ENCODE results near the gene HDAC5. TPM values are rescaled to one million over a fixed set of nuclear protein-coding genes. Genes with fewer than 3 reads are reported as not detected.

The HDAC5 gene
- total RNA-seq, 1 experiment from 2014 or later: 11.5 TPM

DNA sequence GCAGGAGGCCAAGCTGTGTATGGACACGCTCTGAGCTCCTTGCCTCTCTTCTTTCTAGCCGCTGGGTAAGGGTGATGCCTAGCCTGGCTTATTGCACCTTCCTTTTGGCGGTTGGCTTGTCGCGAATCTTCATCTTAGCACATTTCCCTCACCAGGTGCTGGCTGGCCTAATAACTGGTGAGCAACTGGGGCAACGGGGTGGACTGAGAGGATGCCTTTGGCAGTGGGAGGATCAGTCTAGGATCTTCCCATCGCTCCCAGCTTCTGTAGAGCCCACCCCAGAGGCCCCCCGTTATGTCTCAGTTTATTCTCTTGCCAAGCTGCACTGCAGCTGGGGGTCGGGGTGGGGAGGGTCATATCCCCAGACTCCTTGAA lies 48.5 kb downstream of the HDAC5 start:
- Histone ChIP-seq H3K4me3 (ENCODE audit: low read depth in 2 of 2, low read length in 2 of 2) (no peak overlapping the region), H3K27ac (ENCODE audit: low read length) (no peak overlapping the region), H3K4me1 (ENCODE audit: control insufficient read depth, insufficient read depth, low read length) (peaks cover 9% of the 10 kb centered on the region), H3K36me3 (ENCODE audit: control insufficient read depth, insufficient read depth, low read length) (peaks cover 2% of the 10 kb centered on the region; the same call in 1 of the 2 replicates), H3K27me3 (ENCODE audit: control insufficient read depth, insufficient read depth, low read length) (no peaks in the 10 kb centered on the region), H3K9me3 (ENCODE audit: control insufficient read depth, insufficient read depth, low read depth, low read length) (no peaks in the 10 kb centered on the region)
- TF ChIP-seq TCF7L2 (IDR thresholded peaks at IDR 0.05; ENCODE audit: low read depth, low read length) (no peak), POLR2AphosphoS5 (IDR thresholded peaks at IDR 0.05; ENCODE audit: low read depth, low read length) (no peak), SIN3A (IDR thresholded peaks at IDR 0.05; ENCODE audit: borderline replicate concordance, insufficient read depth, low read depth, low read length) (no peak)
- TF ChIP-seq, protein P1, sequence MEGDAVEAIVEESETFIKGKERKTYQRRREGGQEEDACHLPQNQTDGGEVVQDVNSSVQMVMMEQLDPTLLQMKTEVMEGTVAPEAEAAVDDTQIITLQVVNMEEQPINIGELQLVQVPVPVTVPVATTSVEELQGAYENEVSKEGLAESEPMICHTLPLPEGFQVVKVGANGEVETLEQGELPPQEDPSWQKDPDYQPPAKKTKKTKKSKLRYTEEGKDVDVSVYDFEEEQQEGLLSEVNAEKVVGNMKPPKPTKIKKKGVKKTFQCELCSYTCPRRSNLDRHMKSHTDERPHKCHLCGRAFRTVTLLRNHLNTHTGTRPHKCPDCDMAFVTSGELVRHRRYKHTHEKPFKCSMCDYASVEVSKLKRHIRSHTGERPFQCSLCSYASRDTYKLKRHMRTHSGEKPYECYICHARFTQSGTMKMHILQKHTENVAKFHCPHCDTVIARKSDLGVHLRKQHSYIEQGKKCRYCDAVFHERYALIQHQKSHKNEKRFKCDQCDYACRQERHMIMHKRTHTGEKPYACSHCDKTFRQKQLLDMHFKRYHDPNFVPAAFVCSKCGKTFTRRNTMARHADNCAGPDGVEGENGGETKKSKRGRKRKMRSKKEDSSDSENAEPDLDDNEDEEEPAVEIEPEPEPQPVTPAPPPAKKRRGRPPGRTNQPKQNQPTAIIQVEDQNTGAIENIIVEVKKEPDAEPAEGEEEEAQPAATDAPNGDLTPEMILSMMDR (IDR thresholded peaks at IDR 0.05): no peak
- TF ChIP-seq, protein P2, sequence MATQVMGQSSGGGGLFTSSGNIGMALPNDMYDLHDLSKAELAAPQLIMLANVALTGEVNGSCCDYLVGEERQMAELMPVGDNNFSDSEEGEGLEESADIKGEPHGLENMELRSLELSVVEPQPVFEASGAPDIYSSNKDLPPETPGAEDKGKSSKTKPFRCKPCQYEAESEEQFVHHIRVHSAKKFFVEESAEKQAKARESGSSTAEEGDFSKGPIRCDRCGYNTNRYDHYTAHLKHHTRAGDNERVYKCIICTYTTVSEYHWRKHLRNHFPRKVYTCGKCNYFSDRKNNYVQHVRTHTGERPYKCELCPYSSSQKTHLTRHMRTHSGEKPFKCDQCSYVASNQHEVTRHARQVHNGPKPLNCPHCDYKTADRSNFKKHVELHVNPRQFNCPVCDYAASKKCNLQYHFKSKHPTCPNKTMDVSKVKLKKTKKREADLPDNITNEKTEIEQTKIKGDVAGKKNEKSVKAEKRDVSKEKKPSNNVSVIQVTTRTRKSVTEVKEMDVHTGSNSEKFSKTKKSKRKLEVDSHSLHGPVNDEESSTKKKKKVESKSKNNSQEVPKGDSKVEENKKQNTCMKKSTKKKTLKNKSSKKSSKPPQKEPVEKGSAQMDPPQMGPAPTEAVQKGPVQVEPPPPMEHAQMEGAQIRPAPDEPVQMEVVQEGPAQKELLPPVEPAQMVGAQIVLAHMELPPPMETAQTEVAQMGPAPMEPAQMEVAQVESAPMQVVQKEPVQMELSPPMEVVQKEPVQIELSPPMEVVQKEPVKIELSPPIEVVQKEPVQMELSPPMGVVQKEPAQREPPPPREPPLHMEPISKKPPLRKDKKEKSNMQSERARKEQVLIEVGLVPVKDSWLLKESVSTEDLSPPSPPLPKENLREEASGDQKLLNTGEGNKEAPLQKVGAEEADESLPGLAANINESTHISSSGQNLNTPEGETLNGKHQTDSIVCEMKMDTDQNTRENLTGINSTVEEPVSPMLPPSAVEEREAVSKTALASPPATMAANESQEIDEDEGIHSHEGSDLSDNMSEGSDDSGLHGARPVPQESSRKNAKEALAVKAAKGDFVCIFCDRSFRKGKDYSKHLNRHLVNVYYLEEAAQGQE (IDR thresholded peaks at IDR 0.05; ENCODE audit: insufficient read depth in 1 of 2, low read depth in 2 of 2, low read length in 1 of 2): no peak
- in situ Hi-C loops (cut with HindIII; ENCODE audit: low pct_unique_long_range_greater_than_20kb, low sequenced_read_pairs): no loop called here
- ChIA-PET CTCF (no interaction called here), POLR2A (no interaction called here)
- ATAC-seq (no peak), DNase-seq (ENCODE audit: low read depth, low spot score) (no peak)
- intact Hi-C loops (cut with micrococcal nuclease; ENCODE audit: unreplicated experiment): no loop called here
- no TSS peak for BruUV-seq (replicated peaks)

DNA sequence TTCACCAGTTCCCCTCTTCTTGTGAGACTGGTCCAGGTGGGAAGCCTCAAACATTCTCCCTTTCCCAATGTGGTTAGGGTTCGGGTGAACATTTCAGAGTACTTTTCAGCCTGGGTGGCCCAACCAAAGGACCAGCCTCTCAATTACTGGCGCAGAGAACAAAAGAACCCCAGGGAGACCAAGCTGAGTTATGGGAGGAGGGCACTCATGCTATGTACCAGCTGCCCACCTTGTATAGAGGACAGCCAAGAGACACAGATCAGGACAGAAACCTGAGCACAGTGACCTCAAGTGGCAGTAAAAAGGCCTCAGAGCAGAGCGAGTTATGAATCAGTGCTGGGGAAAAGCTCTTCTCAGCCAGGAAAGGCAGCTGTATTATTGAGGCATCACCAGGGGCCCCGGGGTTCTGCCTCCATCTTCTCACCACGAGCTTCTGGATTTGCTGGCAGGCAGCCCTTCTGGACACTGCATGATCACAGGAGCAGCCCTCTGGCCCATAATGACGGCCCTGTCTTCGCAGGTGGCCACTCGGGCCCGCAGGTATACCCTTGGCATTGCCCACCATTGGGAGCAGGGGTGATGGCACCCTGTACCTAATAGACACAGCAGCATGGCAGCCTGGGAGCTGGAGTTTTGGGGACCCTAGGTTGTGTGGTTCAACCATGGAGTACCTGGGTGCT lies 49.1 kb downstream of the HDAC5 start:
- Histone ChIP-seq H3K27ac (ENCODE audit: low read length) (no peak overlapping the region), H3K4me1 (ENCODE audit: control insufficient read depth, insufficient read depth, low read length) (peaks cover 12% of the 10 kb centered on the region), H3K36me3 (ENCODE audit: control insufficient read depth, insufficient read depth, low read length) (peaks cover 2% of the 10 kb centered on the region; the same call in 1 of the 2 replicates), H3K9me3 (ENCODE audit: control insufficient read depth, insufficient read depth, low read depth, low read length) (no peaks in the 10 kb centered on the region), H3K4me3 (ENCODE audit: low read depth in 2 of 2, low read length in 2 of 2) (no peak overlapping the region), H3K27me3 (ENCODE audit: control insufficient read depth, insufficient read depth, low read length) (no peaks in the 10 kb centered on the region)
- intact Hi-C loops (cut with micrococcal nuclease; ENCODE audit: unreplicated experiment) (no loop called here), in situ Hi-C loops (cut with HindIII; ENCODE audit: low pct_unique_long_range_greater_than_20kb, low sequenced_read_pairs) (no loop called here)
- TF ChIP-seq, protein P1 (IDR thresholded peaks at IDR 0.05): no peak
- DNase-seq (ENCODE audit: low read depth, low spot score) (no peak), ATAC-seq (no peak)
- ChIA-PET CTCF (no interaction called here), POLR2A (no interaction called here)
- BruUV-seq (replicated peaks): no TSS peak
